ENCODE data around the gene INPP4A.

The INPP4A gene

GRCh38 chr2:98556344-98557033 lies 111.8 kb downstream of the INPP4A start:
- Histone ChIP-seq H3K4me1 (ENCODE audit: control insufficient read depth in 1 of 2, insufficient read depth in 1 of 2, low read depth in 1 of 2, low read length in 1 of 2) (no peaks in the 10 kb centered on the region), H3K27me3 (no peaks in the 10 kb centered on the region), H3K27ac (no peak overlapping the region), H3K4me3 (ENCODE audit: low read depth in 1 of 2, low read length in 1 of 2) (no peak overlapping the region), H3K36me3 (peaks cover 100% of the 10 kb centered on the region), H3K9me3 (no peaks in the 10 kb centered on the region)
- no peak for TF ChIP-seq CTCF (IDR thresholded peaks at IDR 0.05)

GRCh38 chr2:98558852-98559530 lies 114.3 kb downstream of the INPP4A start:
- Histone ChIP-seq H3K27ac (no peak overlapping the region), H3K36me3 (peaks cover 99% of the 10 kb centered on the region)

GRCh38 chr2:98559581-98559980 lies 114.9 kb downstream of the INPP4A start:
- Histone ChIP-seq H3K9me3 (no peaks in the 10 kb centered on the region), H3K4me1 (ENCODE audit: control insufficient read depth in 1 of 2, insufficient read depth in 1 of 2, low read depth in 1 of 2, low read length in 1 of 2) (no peaks in the 10 kb centered on the region), H3K4me3 (ENCODE audit: low read depth in 1 of 2, low read length in 1 of 2) (no peak overlapping the region), H3K36me3 (peaks cover 99% of the 10 kb centered on the region), H3K27me3 (no peaks in the 10 kb centered on the region), H3K27ac (no peak overlapping the region)
- no peak for TF ChIP-seq CTCF (IDR thresholded peaks at IDR 0.05)

More at GRCh38 chr2:98558852-98559530, 114.3 kb downstream of the INPP4A start:
- no peak for TF ChIP-seq CTCF (IDR thresholded peaks at IDR 0.05)
- Histone ChIP-seq H3K4me1 (ENCODE audit: control insufficient read depth in 1 of 2, insufficient read depth in 1 of 2, low read depth in 1 of 2, low read length in 1 of 2) (no peaks in the 10 kb centered on the region), H3K9me3 (no peaks in the 10 kb centered on the region), H3K4me3 (ENCODE audit: low read depth in 1 of 2, low read length in 1 of 2) (no peak overlapping the region), H3K27me3 (no peaks in the 10 kb centered on the region)

GRCh38 chr2:98560256-98560771 lies 115.7 kb downstream of the INPP4A start:
- Histone ChIP-seq H3K4me3 (ENCODE audit: low read depth in 1 of 2, low read length in 1 of 2) (no peak overlapping the region), H3K36me3 (peaks cover 99% of the 10 kb centered on the region), H3K27me3 (no peaks in the 10 kb centered on the region), H3K27ac (no peak overlapping the region), H3K9me3 (no peaks in the 10 kb centered on the region), H3K4me1 (ENCODE audit: control insufficient read depth in 1 of 2, insufficient read depth in 1 of 2, low read depth in 1 of 2, low read length in 1 of 2) (peaks cover 0 to 3% of the 10 kb centered on the region in 2 experiments)
- TF ChIP-seq CTCF (IDR thresholded peaks at IDR 0.05), result no peak

GRCh38 chr2:98561018-98561417 lies 116.4 kb downstream of the INPP4A start:
- H3K36me3 ChIP-seq, result peaks cover 99% of the 10 kb centered on the region
- H3K4me3 ChIP-seq (ENCODE audit: low read depth in 1 of 2, low read length in 1 of 2), result no peak overlapping the region

More at GRCh38 chr2:98561018-98561417, 116.4 kb downstream of the INPP4A start:
- Histone ChIP-seq H3K9me3 (no peaks in the 10 kb centered on the region), H3K4me1 (ENCODE audit: control insufficient read depth in 1 of 2, insufficient read depth in 1 of 2, low read depth in 1 of 2, low read length in 1 of 2) (peaks cover 0 to 3% of the 10 kb centered on the region in 2 experiments), H3K27me3 (no peaks in the 10 kb centered on the region), H3K27ac (no peak overlapping the region)
- TF ChIP-seq CTCF (IDR thresholded peaks at IDR 0.05), result no peak

All from neutrophil (primary cell).